MM.1S (cell line): Measurements from ENCODE around the gene ST13.

Experiments
- EZH2phosphoT487 ChIP-seq: fragments of 300-600 bp; sonication (generic); IDR thresholded peaks from 2 replicates; pipeline ENCODE4 v1.6.1; 2018; ENCODE audit warnings: antibody characterized with exemption, low read length
- TF ChIP-seq, protein P1 (sequence below): fragments of 300-600 bp; sonication (generic); IDR thresholded peaks from 2 replicates; pipeline ENCODE4 v1.5.1; 2016; ENCODE audit warnings: antibody characterized with exemption, low read length, mixed read lengths

GRCh38 chr22:40877488-40877887 lies 21.0 kb upstream of the ST13 start:
- TF ChIP-seq, protein P1, sequence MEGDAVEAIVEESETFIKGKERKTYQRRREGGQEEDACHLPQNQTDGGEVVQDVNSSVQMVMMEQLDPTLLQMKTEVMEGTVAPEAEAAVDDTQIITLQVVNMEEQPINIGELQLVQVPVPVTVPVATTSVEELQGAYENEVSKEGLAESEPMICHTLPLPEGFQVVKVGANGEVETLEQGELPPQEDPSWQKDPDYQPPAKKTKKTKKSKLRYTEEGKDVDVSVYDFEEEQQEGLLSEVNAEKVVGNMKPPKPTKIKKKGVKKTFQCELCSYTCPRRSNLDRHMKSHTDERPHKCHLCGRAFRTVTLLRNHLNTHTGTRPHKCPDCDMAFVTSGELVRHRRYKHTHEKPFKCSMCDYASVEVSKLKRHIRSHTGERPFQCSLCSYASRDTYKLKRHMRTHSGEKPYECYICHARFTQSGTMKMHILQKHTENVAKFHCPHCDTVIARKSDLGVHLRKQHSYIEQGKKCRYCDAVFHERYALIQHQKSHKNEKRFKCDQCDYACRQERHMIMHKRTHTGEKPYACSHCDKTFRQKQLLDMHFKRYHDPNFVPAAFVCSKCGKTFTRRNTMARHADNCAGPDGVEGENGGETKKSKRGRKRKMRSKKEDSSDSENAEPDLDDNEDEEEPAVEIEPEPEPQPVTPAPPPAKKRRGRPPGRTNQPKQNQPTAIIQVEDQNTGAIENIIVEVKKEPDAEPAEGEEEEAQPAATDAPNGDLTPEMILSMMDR: no peak
- TF ChIP-seq EZH2phosphoT487: no peak
